ENCODE measurements around the gene TMOD4. TPM values are rescaled to one million over a fixed set of nuclear protein-coding genes. Genes with fewer than 3 reads are reported as not detected.

Gene TMOD4
- total and polyA plus RNA-seq, 2 of the 13 experiments (the other 11 are each of a cell fraction or from before 2014, with no cell fraction given) = 0.66 TPM; not detected in 1

DNA sequence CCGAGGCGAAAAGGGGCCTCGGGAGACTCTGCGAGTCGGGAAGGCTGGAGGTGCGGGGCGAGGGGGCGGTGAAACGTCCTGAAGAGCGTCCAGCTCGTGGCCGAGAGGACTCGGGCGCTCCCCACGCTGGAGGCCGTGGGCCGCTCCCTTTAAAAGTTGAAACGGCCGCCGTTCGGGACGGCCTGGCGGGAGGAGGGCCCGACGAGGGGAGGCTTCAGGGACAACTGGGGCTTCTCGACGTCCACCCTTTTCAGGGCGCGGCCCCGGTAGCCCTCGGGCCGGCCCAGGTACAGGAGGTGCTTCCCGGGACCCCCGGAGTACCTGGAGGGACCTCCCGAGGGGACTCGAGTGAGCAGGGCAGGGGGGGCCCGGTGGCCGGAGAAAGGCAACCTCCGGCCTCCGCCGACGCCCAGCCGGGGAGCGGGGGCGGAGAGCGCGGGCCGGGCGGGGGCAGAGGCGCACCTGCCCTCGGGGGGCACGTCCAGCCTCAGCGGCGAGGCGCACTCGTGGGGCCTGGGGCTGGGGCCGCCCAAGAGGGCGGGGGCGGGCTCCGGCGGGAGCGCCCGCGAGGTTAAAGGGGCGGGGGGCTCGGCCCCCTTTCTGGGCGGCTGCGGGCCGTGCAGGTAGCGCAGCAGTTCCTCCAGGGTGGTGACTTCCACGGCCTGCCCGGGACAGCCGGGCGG, 43.3 kb downstream of the TMOD4 start (continued):
- TF ChIP-seq ZNF552 (CRISPR knock-in tag; IDR thresholded peaks at IDR 0.05; ENCODE audit: borderline replicate concordance) (no peak), NCOA1 (CRISPR knock-in tag; IDR thresholded peaks at IDR 0.05) (no peak), UBTF (CRISPR knock-in tag; IDR thresholded peaks at IDR 0.05) (no peak), ZBTB21 (CRISPR knock-in tag; IDR thresholded peaks at IDR 0.05) (no peak)
- TF ChIP-seq, protein P1, sequence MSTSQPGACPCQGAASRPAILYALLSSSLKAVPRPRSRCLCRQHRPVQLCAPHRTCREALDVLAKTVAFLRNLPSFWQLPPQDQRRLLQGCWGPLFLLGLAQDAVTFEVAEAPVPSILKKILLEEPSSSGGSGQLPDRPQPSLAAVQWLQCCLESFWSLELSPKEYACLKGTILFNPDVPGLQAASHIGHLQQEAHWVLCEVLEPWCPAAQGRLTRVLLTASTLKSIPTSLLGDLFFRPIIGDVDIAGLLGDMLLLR (CRISPR knock-in tag; IDR thresholded peaks at IDR 0.05) = no peak
- TF ChIP-seq, protein P2, sequence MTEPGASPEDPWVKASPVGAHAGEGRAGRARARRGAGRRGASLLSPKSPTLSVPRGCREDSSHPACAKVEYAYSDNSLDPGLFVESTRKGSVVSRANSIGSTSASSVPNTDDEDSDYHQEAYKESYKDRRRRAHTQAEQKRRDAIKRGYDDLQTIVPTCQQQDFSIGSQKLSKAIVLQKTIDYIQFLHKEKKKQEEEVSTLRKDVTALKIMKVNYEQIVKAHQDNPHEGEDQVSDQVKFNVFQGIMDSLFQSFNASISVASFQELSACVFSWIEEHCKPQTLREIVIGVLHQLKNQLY (CRISPR knock-in tag; IDR thresholded peaks at IDR 0.05) = no peak

GRCh38 chr1:151131701-151132334, 44.0 kb downstream of the TMOD4 start:
- Histone ChIP-seq H3K27me3 (ENCODE audit: control insufficient read depth in 1 of 2, insufficient read depth in 2 of 2, low read length in 2 of 2) (no peaks in the 10 kb centered on the region), H2AFZ (ENCODE audit: low read length) (no peak overlapping the region), H3K4me1 (ENCODE audit: insufficient read depth, low read length) (no peaks in the 10 kb centered on the region), H3K79me2 (ENCODE audit: insufficient read depth, low read length) (no peaks in the 10 kb centered on the region), H3K9me3 (ENCODE audit: low read length) (no peaks in the 10 kb centered on the region), H3K4me3 (replicated peaks in 1 of 3; ENCODE audit: insufficient read depth in 1 of 3, low read depth in 2 of 3, low read length in 3 of 3) (no peak overlapping the region), H3K27ac (ENCODE audit: extremely low read length, insufficient read depth, low read length) (no peak overlapping the region), H3K9ac (ENCODE audit: insufficient read depth, low read depth, low read length) (no peak overlapping the region), H3K36me3 (replicated peaks in 1 of 2; ENCODE audit: control insufficient read depth in 1 of 2, insufficient read depth in 2 of 2, low read length in 2 of 2) (no peaks in the 10 kb centered on the region), H3K4me2 (ENCODE audit: low read depth, low read length) (no peak overlapping the region), H4K20me1 (ENCODE audit: insufficient read depth, low read length) (no peaks in the 10 kb centered on the region)
- ChIA-PET CTCF (ENCODE audit: low intra/inter-chr PET ratio, low total read pairs) (no interaction called here), POLR2A (no interaction called here)
- ATAC-seq (no peak), FAIRE-seq (no peak), DNase-seq (ENCODE audit: low spot score) (no peak)
- TF ChIP-seq TP53 (CRISPR knock-in tag; conservative IDR thresholded peaks at IDR 0.05) (no peak), EHMT2 (IDR thresholded peaks at IDR 0.05; ENCODE audit: borderline replicate concordance, low read depth, low read length) (no peak), AGO2 (optimal IDR thresholded peaks at IDR 0.05; ENCODE audit: low read depth, low read length) (peak; percentile 3)
- 84% methylated on average over 30 of the region's 39 CpGs for WGBS (ENCODE audit: low lambda C conversion rate)
- no TSS peak for BruUV-seq (replicated peaks)
- intact Hi-C loops (cut with micrococcal nuclease; ENCODE audit: unreplicated experiment) = no loop called here
- in situ Hi-C loops (cut with HindIII; ENCODE audit: extremely low pct_ligation_motif_present, low pct_unique_long_range_greater_than_20kb) = no loop called here

Measured in HepG2 (cell line).